BJ (cell line): ENCODE results near the gene NEK7. TPM values are rescaled to one million over a fixed set of nuclear protein-coding genes. Genes with fewer than 3 reads are reported as not detected.

Experiments used
- CTCF ChIA-PET: fragments of 350-600 bp; formaldehyde crosslinking; extraction: SDS; loops from one replicate; lab custom pipeline; 2021; ENCODE audit warnings: antibody characterized with exemption, inconsistent platforms; lab: Yijun Ruan, JAX
- POLR2A ChIA-PET: fragments of 300-600 bp; sonication (Branson Sonifier 250); formaldehyde crosslinking; extraction: SDS; loops from one replicate; lab custom pipeline; 2021; ENCODE audit warnings: antibody characterized with exemption; lab: Charles Lee
- DNase-seq: peaks from one replicate; pipeline ENCODE4 v3.0.0-alpha.2; 2011; ENCODE audit warnings: low read depth
- H3K27me3 ChIP-seq: 2 replicates; pipeline ENCODE4 v1.6.0; 2011; ENCODE audit warnings: low read length; ENCODE audit not compliant: control insufficient read depth, insufficient read depth
- H3K36me3 ChIP-seq: 2 replicates; pipeline ENCODE4 v1.5.1; 2011; ENCODE audit warnings: low read length; ENCODE audit not compliant: control insufficient read depth, insufficient read depth
- H3K4me3 ChIP-seq: 2 replicates; pipeline ENCODE4 v1.5.1; 2011; ENCODE audit warnings: low read depth, mild to moderate bottlenecking, control low read depth, low read length
- CTCF ChIP-seq: IDR thresholded peaks from 2 replicates; pipeline ENCODE4 v1.5.1; 2011; ENCODE audit warnings: low read depth, mild to moderate bottlenecking, control low read depth, inconsistent platforms, low read length, moderate library complexity; ENCODE audit not compliant: insufficient read depth
- polyA plus RNA-seq: library from polyadenylated mRNA; depleted of rRNA; stranded (reverse); fragments of >200 nt; gene quantifications from 2 replicates; pipeline ENCODE4 v1.2.3, GENCODE V29; 2011

Gene NEK7
- polyA plus RNA-seq, 1 experiment, result 428 TPM

GRCh38 chr1:198160946-198161614 is 4.3 kb downstream of the NEK7 start:
- no peak for TF ChIP-seq CTCF
- POLR2A ChIA-PET, result no interaction called here
- H3K4me3 ChIP-seq, result no peak overlapping the region
- CTCF ChIA-PET, result interaction anchor here (1.1 kb wide), 1 partner anchor 73 kb away, joined by 4 read pairs; no protein-coding TSS in a partner anchor
- DNase-seq, result no peak
- no peaks in the 10 kb centered on the region for H3K36me3 ChIP-seq
- no peaks in the 10 kb centered on the region for H3K27me3 ChIP-seq

- no peak overlapping the region for H3K4me3 ChIP-seq
- no peak for DNase-seq
- TF ChIP-seq CTCF, result no peak
- H3K27me3 ChIP-seq, result no peaks in the 10 kb centered on the region
- CTCF ChIA-PET, result interaction anchor here (1.1 kb wide), 1 partner anchor 73 kb away, joined by 4 read pairs; no protein-coding TSS in a partner anchor
- H3K36me3 ChIP-seq, result no peaks in the 10 kb centered on the region
- POLR2A ChIA-PET, result no interaction called here
These were observed 4.9 kb downstream of the NEK7 start for GRCh38 chr1:198161718-198162090.

GRCh38 chr1:198162091-198162767 is 5.4 kb downstream of the NEK7 start:
- POLR2A ChIA-PET, result no interaction called here
- CTCF ChIA-PET, result no interaction called here

GRCh38 chr1:198165927-198166647 is 9.3 kb downstream of the NEK7 start:
- CTCF ChIA-PET, result interaction anchor here (0.8 to 1.1 kb wide), 2 partner anchors 10 to 520 kb away, joined by 3 to 5 read pairs; no protein-coding TSS in a partner anchor
- Histone ChIP-seq H3K36me3 (no peaks in the 10 kb centered on the region), H3K4me3 (no peak overlapping the region), H3K27me3 (no peaks in the 10 kb centered on the region)
- POLR2A ChIA-PET, result no interaction called here
- DNase-seq, result no peak
- TF ChIP-seq CTCF, result no peak

More at GRCh38 chr1:198162091-198162767, 5.4 kb downstream of the NEK7 start:
- Histone ChIP-seq H3K27me3 (no peaks in the 10 kb centered on the region), H3K36me3 (no peaks in the 10 kb centered on the region), H3K4me3 (no peak overlapping the region)
- no peak for TF ChIP-seq CTCF
- no peak for DNase-seq

GRCh38 chr1:198166900-198167299 is 10.1 kb downstream of the NEK7 start:
- DNase-seq, result no peak
- ChIA-PET POLR2A (interaction anchor here (0.6 kb wide), 1 partner anchor 344 kb away, joined by 5 read pairs; no protein-coding TSS in a partner anchor), CTCF (interaction anchor here (0.8 kb wide), 1 partner anchor 11 kb away, joined by 5 read pairs; no protein-coding TSS in a partner anchor)
- no peak overlapping the region for H3K4me3 ChIP-seq
- no peaks in the 10 kb centered on the region for H3K27me3 ChIP-seq
- no peaks in the 10 kb centered on the region for H3K36me3 ChIP-seq
- TF ChIP-seq CTCF, result no peak
